K562 (cell line): ENCODE data around the gene WDR18. TPM values are rescaled to one million over a fixed set of nuclear protein-coding genes. Genes with fewer than 3 reads are reported as not detected.

Experiments used
- ATF3 ChIP-seq, 2 experiments: fragments of 450-650 bp in 1 of 2; sonication (generic) in 1 of 2; formaldehyde crosslinking in 1 of 2; IDR thresholded peaks in 1 of 2; conservative IDR thresholded peaks in 1 of 2; 2 replicates each; pipeline versions ENCODE4 v1.6.1 to v1.8.1; 2016 to 2023; ENCODE audit warnings: mild to moderate bottlenecking in 2 of 2, moderate library complexity in 2 of 2, inconsistent platforms in 1 of 2, missing genetic modification reagents in 1 of 2
- ERF ChIP-seq: fragments of 450-650 bp; formaldehyde crosslinking; IDR thresholded peaks from 2 replicates; pipeline ENCODE4 v1.4.0; 2020; ENCODE audit warnings: mild to moderate bottlenecking, mixed read lengths
- FOXA3 ChIP-seq, 2 experiments: fragments of 450-650 bp in 1 of 2; sonication (generic) in 1 of 2; formaldehyde crosslinking; IDR thresholded peaks in 1 of 2; conservative IDR thresholded peaks in 1 of 2; 2 replicates each; pipeline versions ENCODE4 v1.4.0 to v1.8.0; 2020 to 2022; ENCODE audit warnings: mild to moderate bottlenecking in 2 of 2, missing genetic modification reagents in 1 of 2
- FUS ChIP-seq: fragments of 200-400 bp; formaldehyde crosslinking; optimal IDR thresholded peaks from 2 replicates; pipeline ENCODE3; 2017; ENCODE audit warnings: low read depth, low read length
- GABPB2 ChIP-seq: fragments of 250-450 bp; sonication (Bioruptor Pico); conservative IDR thresholded peaks from 2 replicates; pipeline ENCODE4 v1.5.1; 2021; ENCODE audit warnings: mild to moderate bottlenecking
- HDAC8 ChIP-seq: fragments of 450-650 bp; IDR thresholded peaks from 2 replicates; pipeline ENCODE4 v1.6.1; 2016; ENCODE audit warnings: mild to moderate bottlenecking, missing genetic modification characterization, moderate library complexity, missing compliant biosample characterization
- MEF2D ChIP-seq: conservative IDR thresholded peaks from 2 replicates; pipeline ENCODE4 v1.6.1; 2016; ENCODE audit warnings: low read depth, missing genetic modification characterization, missing compliant biosample characterization
- MYC ChIP-seq, 2 experiments: fragments of 250-450 bp in 1 of 2; sonication (Bioruptor Pico) in 1 of 2; IDR thresholded peaks; 2 replicates each; pipeline versions ENCODE4 v1.5.1 to v1.6.1; 2012 to 2021; ENCODE audit warnings: low read depth in 2 of 2, borderline replicate concordance in 1 of 2, improper control_type of control experiment in 1 of 2, low read length in 1 of 2, mild to moderate bottlenecking in 1 of 2, moderate library complexity in 1 of 2
- NFE2L1 ChIP-seq: fragments of 450-650 bp; IDR thresholded peaks from 2 replicates; pipeline ENCODE4 v1.6.1; 2016; ENCODE audit warnings: missing genetic modification characterization, low read depth, mild to moderate bottlenecking, missing compliant biosample characterization, moderate library complexity, borderline replicate concordance
- NONO ChIP-seq, 2 experiments: fragments of 200-400 bp in 1 of 2; fragments of 450-650 bp in 1 of 2; formaldehyde crosslinking in 1 of 2; IDR thresholded peaks; 2 replicates each; pipeline ENCODE4 v1.6.1; 2017; ENCODE audit warnings: low read depth in 2 of 2, mild to moderate bottlenecking in 2 of 2, moderate library complexity in 2 of 2, low read length in 1 of 2
- RFX7 ChIP-seq: fragments of 250-450 bp; sonication (Bioruptor Pico); IDR thresholded peaks from 2 replicates; pipeline ENCODE4 v1.5.1; 2021; ENCODE audit warnings: mild to moderate bottlenecking
- SMARCA5 ChIP-seq: fragments of 450-650 bp; IDR thresholded peaks from 2 replicates; pipeline ENCODE4 v1.6.1; 2016
- TRIM24 ChIP-seq, 2 experiments: fragments of 450-650 bp; IDR thresholded peaks; 2 replicates each; pipeline ENCODE4 v1.6.1; 2016
- UBTF ChIP-seq, 2 experiments: IDR thresholded peaks; 2 replicates each; pipeline ENCODE4 v1.6.1; 2012; ENCODE audit warnings: improper control_type of control experiment in 2 of 2, low read depth in 2 of 2, low read length in 2 of 2, borderline replicate concordance in 1 of 2
- ZBTB2 ChIP-seq: fragments of 450-650 bp; IDR thresholded peaks from 2 replicates; pipeline ENCODE4 v1.6.1; 2016; ENCODE audit warnings: antibody characterized with exemption
- ZBTB33 ChIP-seq: sonication (generic); formaldehyde crosslinking; IDR thresholded peaks from 2 replicates; pipeline ENCODE4 v1.8.1; 2023; ENCODE audit warnings: mild to moderate bottlenecking, missing genetic modification reagents
- ZNF347 ChIP-seq: fragments of 450-650 bp; formaldehyde crosslinking; IDR thresholded peaks from 2 replicates; pipeline ENCODE4 v1.4.0; 2020; ENCODE audit warnings: low read depth, mild to moderate bottlenecking, moderate library complexity
- polyA plus RNA-seq, 8 experiments: library from polyadenylated mRNA; depleted of rRNA in 4 of 8; stranded (reverse) in 5 of 8; unstranded in 3 of 8; fragments of >200 nt; fragmentation: Nextera tagmentation in 2 of 8; fragmentation: Illumina TruSeq in 1 of 8; extraction: Ambion mirVana in 2 of 8; extraction: Trizol in 1 of 8; gene quantifications; 2 replicates each; pipeline versions ENCODE4 v1.2.1 to v1.2.3, GENCODE V29; 2011 to 2014; ENCODE audit warnings: inconsistent platforms in 1 of 8, missing spikeins in 1 of 8
- total RNA-seq, 7 experiments: library from RNA; depleted of rRNA in 6 of 7; stranded (reverse); fragments of >200 nt in 6 of 7; fragmentation: Illumina TruSeq in 2 of 7; extraction: Trizol in 2 of 7; gene quantifications; 2 replicates each; pipeline versions ENCODE4 v1.2.1 to v1.2.3, GENCODE V29; 2011 to 2021; ENCODE audit warnings: low replicate concordance in 1 of 7

The WDR18 gene
- total and polyA plus RNA-seq, 9 of the 15 experiments (the other 6 are each of a cell fraction or from before 2014, with no cell fraction given) = 0.65 to 181 (median 30.1) TPM

- TF ChIP-seq ZBTB33 (no peak), UBTF (IDR thresholded peaks at IDR 0.05; ENCODE audit: borderline replicate concordance in 1 of 2, low read depth in 2 of 2, low read length in 2 of 2) (peak in 1 of 2 experiments; percentile 50; a peak in 1 of 4 replicates), FUS (no peak), SMARCA5 (no peak), ZBTB2 (no peak), NONO (IDR thresholded peaks at IDR 0.05; ENCODE audit: low read depth in 2 of 2, low read length in 1 of 2) (0 out of 4 replicates have a peak, but pooled peaks of 1 of the 2 experiments have one; percentile 38), MYC (IDR thresholded peaks at IDR 0.05; ENCODE audit: low read depth, low read length) (peak; percentile 60), MYC (CRISPR knock-in tag; IDR thresholded peaks at IDR 0.05; ENCODE audit: borderline replicate concordance, low read depth) (no peak), ZNF347 (no peak), ERF (CRISPR knock-in tag) (no peak), HDAC8 (tag) (no peak), GABPB2 (CRISPR knock-in tag) (no peak), RFX7 (CRISPR knock-in tag) (no peak), NFE2L1 (tag) (no peak), TRIM24 (IDR thresholded peaks at IDR 0.05) (no peak), MEF2D (tag) (no peak), ATF3 (IDR thresholded peaks at IDR 0.05) (no peak), ATF3 (CRISPR knock-in tag; conservative IDR thresholded peaks at IDR 0.05) (no peak), FOXA3 (CRISPR knock-in tag; conservative IDR thresholded peaks at IDR 0.05 in 1 of 2, IDR thresholded peaks at IDR 0.05 in 1 of 2) (no peak)
Observed at GRCh38 chr19:1025960-1026782, 42.0 kb downstream of the WDR18 start, which contains the start of gene CNN2 (continued).
